Small intestine (tissue), 7 donors: ENCODE results near the gene FGF12. TPM values are rescaled to one million over a fixed set of nuclear protein-coding genes. Genes with fewer than 3 reads are reported as not detected.

Experiments
- DNase-seq, 2 donors: peaks; one replicate each; pipeline versions ENCODE4 v3.0.0 to v3.0.0-alpha.2; 2013
- FAIRE-seq: peaks from 2 replicates; lab custom pipeline; 2012; peaks lifted over from hg19 to GRCh38; lab: Jason Lieb, UNC
- H3K27ac ChIP-seq, 3 donors: one replicate each; pipeline ENCODE4 v1.5.1; 2013; ENCODE audit warnings: low read length in 2 of 3, mild to moderate bottlenecking in 2 of 3, control low read depth in 1 of 3, inconsistent platforms in 1 of 3, low read depth in 1 of 3, moderate library complexity in 1 of 3
- H3K27me3 ChIP-seq, 3 donors: one replicate each; pipeline ENCODE4 v1.6.1; 2013; ENCODE audit warnings: low read length in 3 of 3, inconsistent platforms in 1 of 3; ENCODE audit not compliant: control insufficient read depth in 3 of 3, insufficient read depth in 3 of 3
- H3K36me3 ChIP-seq, 3 donors: one replicate each; pipeline ENCODE4 v1.6.1; 2013; ENCODE audit warnings: low read length in 3 of 3, inconsistent platforms in 1 of 3, low read depth in 1 of 3, mild to moderate bottlenecking in 1 of 3, moderate library complexity in 1 of 3; ENCODE audit not compliant: control insufficient read depth in 3 of 3, insufficient read depth in 2 of 3
- H3K4me1 ChIP-seq, 3 donors: one replicate each; pipeline ENCODE4 v1.6.1; 2013; ENCODE audit warnings: low read length in 2 of 3, inconsistent platforms in 1 of 3, low read depth in 1 of 3, mild to moderate bottlenecking in 1 of 3, moderate library complexity in 1 of 3; ENCODE audit not compliant: control insufficient read depth in 3 of 3, insufficient read depth in 2 of 3
- H3K4me3 ChIP-seq, 3 donors: one replicate each; pipeline ENCODE4 v1.5.1; 2013; ENCODE audit warnings: low read length in 3 of 3, control low read depth in 1 of 3, inconsistent platforms in 1 of 3, low read depth in 1 of 3, mild to moderate bottlenecking in 1 of 3, moderate library complexity in 1 of 3
- H3K9me3 ChIP-seq, 2 donors: one replicate each; pipeline ENCODE4 v1.6.1; 2013; ENCODE audit warnings: low read depth in 1 of 2, low read length in 1 of 2; ENCODE audit not compliant: control insufficient read depth in 2 of 2, insufficient read depth in 1 of 2
- WGBS, 3 donors: extraction: QIAGEN DNeasy Blood & Tissue Kit; methylation state at CpG; one replicate each; pipeline ENCODE4 v1.1.7; 2013; 5-methylcytosine and 5-hydroxymethylcytosine counted together
- polyA plus RNA-seq, 4 donors: library from polyadenylated mRNA; stranded (reverse) in 3 of 4; unstranded in 1 of 4; fragments of 200-250 nt in 3 of 4; fragments of 120-200 nt in 1 of 4; gene quantifications; one replicate each; pipeline versions ENCODE4 v1.2.1 to v1.2.3, GENCODE V29; 2013
- donor health status: healthy with polysubstance abuse.
- donor health status: control.
- donor health status: control.
- donor health status: Bipolar disorder and iron deficiency.
- donor health status: healthy.

Gene FGF12
- polyA plus RNA-seq, 4 donors: 0.39 to 1.1 (median 0.43) TPM; not detected in 1

- no peak for DNase-seq
- Histone ChIP-seq H3K4me3 (no peak overlapping the region), H3K9me3 (no peaks in the 10 kb centered on the region), H3K27ac (no peak overlapping the region), H3K36me3 (no peaks in the 10 kb centered on the region), H3K27me3 (no peaks in the 10 kb centered on the region), H3K4me1 (no peaks in the 10 kb centered on the region)
- FAIRE-seq: no peak
- 58 to 73% (median 67%) methylated on average over 4 of the region's 4 CpGs for WGBS, 3 donors
Measured at GRCh38 chr3:192372616-192373015, 354.7 kb downstream of the FGF12 start.

DNA sequence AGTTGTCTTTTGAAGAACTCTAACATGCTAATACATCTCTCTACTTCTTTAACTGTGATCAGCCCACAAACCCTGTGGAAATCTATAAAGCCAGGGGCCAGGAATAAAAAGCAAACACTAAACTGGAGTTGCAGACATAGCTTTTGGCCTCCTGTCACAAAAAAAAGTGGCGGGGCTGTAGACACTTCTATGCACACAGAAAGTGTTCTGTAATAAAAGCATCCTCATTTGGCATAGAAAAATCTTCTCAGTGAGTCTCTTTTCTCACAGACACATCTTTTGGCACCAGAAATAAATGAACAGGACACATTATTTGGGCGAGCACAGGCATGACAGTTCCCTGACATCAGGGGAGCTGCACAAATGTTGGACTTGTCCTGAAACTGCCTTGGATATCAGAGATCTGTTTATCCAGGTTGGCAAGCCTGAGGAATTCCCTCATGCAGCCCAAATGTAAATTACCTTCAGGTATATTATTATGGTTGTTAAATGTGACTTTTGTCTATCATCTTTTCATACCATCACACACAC, 355.4 kb downstream of the FGF12 start:
- no peaks in the 10 kb centered on the region for H3K27me3 ChIP-seq
- no peaks in the 10 kb centered on the region for H3K4me1 ChIP-seq
- DNase-seq (no peak), FAIRE-seq (no peak)
- H3K36me3 ChIP-seq: no peaks in the 10 kb centered on the region
- no peaks in the 10 kb centered on the region for H3K9me3 ChIP-seq
- WGBS, 3 donors: 35 to 58% (median 42%) methylated on average over 2 of the region's 2 CpGs
- H3K27ac ChIP-seq: no peak overlapping the region
- no peak overlapping the region for H3K4me3 ChIP-seq

DNA sequence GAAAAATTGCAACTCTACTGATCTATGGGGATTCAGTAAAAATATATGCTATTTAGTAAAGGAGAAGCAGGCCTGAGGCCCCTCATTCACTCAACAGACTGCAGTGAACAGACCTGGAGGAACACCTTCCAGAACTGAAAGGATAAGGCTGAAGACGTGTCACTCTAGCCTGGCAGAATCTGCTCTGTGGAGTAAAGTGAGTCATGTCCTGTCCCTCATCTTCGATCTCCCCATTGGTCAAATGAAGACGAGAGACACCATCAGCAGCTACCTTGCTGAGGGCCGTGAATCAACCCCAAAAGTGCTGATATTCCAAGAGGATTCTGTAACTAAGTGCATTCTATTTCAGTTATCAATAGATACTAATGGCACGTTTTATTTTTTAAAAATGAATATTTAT, 359.7 kb downstream of the FGF12 start:
- H3K4me3 ChIP-seq: no peak overlapping the region
- no peaks in the 10 kb centered on the region for H3K9me3 ChIP-seq
- H3K4me1 ChIP-seq: no peaks in the 10 kb centered on the region
- H3K27me3 ChIP-seq: no peaks in the 10 kb centered on the region
- FAIRE-seq: no peak
- no peaks in the 10 kb centered on the region for H3K36me3 ChIP-seq
- 71 to 74% (median 71%) methylated on average over 5 of the region's 5 CpGs for WGBS, 3 donors
- no peak overlapping the region for H3K27ac ChIP-seq
- no peak for DNase-seq

- Histone ChIP-seq H3K4me1 (no peaks in the 10 kb centered on the region), H3K27me3 (no peaks in the 10 kb centered on the region), H3K9me3 (no peaks in the 10 kb centered on the region), H3K27ac (no peak overlapping the region), H3K4me3 (no peak overlapping the region), H3K36me3 (no peaks in the 10 kb centered on the region)
- DNase-seq (no peak), FAIRE-seq (no peak)
- 55 to 73% (median 62%) methylated on average over 6 of the region's 6 CpGs for WGBS, 3 donors
Measured at GRCh38 chr3:192366916-192367315, 360.4 kb downstream of the FGF12 start.

DNA sequence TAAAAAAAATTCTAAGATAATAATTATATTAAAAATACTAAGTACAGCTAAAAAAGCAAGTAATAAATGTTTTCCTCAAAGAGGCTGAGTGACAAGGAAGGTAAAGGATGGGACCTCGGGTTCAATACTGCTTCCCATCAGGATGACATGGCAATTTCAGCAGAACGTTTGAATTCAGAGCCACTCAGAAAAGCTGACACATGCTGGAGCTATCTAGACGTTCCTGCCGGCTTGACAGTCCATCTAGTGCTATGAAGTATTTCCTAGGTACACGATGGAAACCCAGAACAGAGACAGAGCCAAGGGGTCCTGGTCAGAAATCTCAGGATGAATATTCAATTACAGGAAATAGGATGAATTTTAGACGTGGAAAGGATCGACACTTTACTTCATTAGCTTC, 361.8 kb downstream of the FGF12 start:
- Histone ChIP-seq H3K36me3 (no peaks in the 10 kb centered on the region), H3K4me3 (no peak overlapping the region), H3K4me1 (no peaks in the 10 kb centered on the region), H3K27me3 (no peaks in the 10 kb centered on the region), H3K9me3 (no peaks in the 10 kb centered on the region), H3K27ac (no peak overlapping the region)
- 60 to 65% (median 61%) methylated on average over 7 of the region's 7 CpGs for WGBS, 3 donors
- no peak for DNase-seq
- no peak for FAIRE-seq

GRCh38 chr3:192364316-192364715, 363.0 kb downstream of the FGF12 start:
- no peak for DNase-seq
- no peak for FAIRE-seq
- H3K27me3 ChIP-seq: no peaks in the 10 kb centered on the region
- H3K36me3 ChIP-seq: no peaks in the 10 kb centered on the region
- no peaks in the 10 kb centered on the region for H3K9me3 ChIP-seq
- no peaks in the 10 kb centered on the region for H3K4me1 ChIP-seq
- no peak overlapping the region for H3K27ac ChIP-seq
- H3K4me3 ChIP-seq: no peak overlapping the region
- WGBS, 3 donors: 19 to 54% (median 42%) methylated on average over 1 of the region's 1 CpG

DNA sequence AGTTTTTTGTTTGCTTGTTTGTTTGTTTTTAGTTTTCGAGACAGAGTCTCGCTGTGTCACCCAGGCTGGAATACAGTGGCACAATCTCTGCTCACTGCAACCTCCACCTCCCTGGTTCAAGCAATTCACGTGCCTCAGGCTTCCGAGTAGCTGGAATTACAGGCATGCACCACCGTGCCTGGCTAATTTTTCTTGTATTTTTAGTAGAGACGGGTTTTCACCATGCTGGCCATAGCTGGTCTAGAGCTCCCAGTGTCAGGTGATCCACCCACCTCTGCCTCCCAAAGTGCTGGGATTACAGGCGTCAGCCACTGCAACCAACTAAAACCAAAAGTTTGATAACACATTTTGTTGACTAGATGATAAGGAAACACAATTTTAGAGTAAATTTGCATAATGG, 372.7 kb downstream of the FGF12 start:
- Histone ChIP-seq H3K27ac (no peak overlapping the region), H3K36me3 (no peaks in the 10 kb centered on the region), H3K9me3 (no peaks in the 10 kb centered on the region), H3K4me3 (no peak overlapping the region), H3K27me3 (no peaks in the 10 kb centered on the region), H3K4me1 (no peaks in the 10 kb centered on the region)
- no peak for DNase-seq
- no peak for FAIRE-seq
- WGBS, 3 donors: 64 to 71% (median 64%) methylated on average over 7 of the region's 7 CpGs

DNA sequence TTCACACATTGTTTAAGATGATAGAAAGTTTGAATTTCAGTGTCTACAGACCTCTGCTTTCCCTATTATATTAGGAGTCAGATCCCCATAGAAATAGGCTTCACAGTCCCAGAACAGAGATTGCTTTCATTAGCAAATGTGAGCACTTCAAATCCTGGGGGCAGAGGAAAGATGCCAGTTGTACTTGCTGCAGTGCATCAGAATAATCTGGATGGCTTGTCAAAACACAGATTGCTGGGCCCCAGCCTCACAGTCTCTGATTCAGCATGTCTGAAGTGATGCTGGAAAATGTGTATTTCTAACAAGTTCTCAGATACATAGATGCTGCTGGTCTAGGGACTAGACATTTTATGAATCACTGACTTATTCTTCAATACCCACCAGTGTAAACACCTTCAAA, 375.2 kb downstream of the FGF12 start:
- Histone ChIP-seq H3K27ac (no peak overlapping the region), H3K4me1 (no peaks in the 10 kb centered on the region), H3K27me3 (no peaks in the 10 kb centered on the region), H3K9me3 (no peaks in the 10 kb centered on the region), H3K4me3 (no peak overlapping the region), H3K36me3 (no peaks in the 10 kb centered on the region)
- DNase-seq (no peak), FAIRE-seq (no peak)

- no peaks in the 10 kb centered on the region for H3K9me3 ChIP-seq
- no peak overlapping the region for H3K27ac ChIP-seq
- FAIRE-seq: no peak
- H3K4me1 ChIP-seq: no peaks in the 10 kb centered on the region
- WGBS, 3 donors: 69 to 77% (median 72%) methylated on average over 3 of the region's 3 CpGs
- H3K36me3 ChIP-seq: no peaks in the 10 kb centered on the region
- no peak for DNase-seq
- no peaks in the 10 kb centered on the region for H3K27me3 ChIP-seq
- no peak overlapping the region for H3K4me3 ChIP-seq
Measured at GRCh38 chr3:192351441-192351840, 375.9 kb downstream of the FGF12 start.
